ENCODE results near the gene ATP10B. TPM values are rescaled to one million over a fixed set of nuclear protein-coding genes. Genes with fewer than 3 reads are reported as not detected.

The ATP10B gene
- total and polyA plus RNA-seq, 12 donors, result 0.03 to 0.35 (median 0.13) TPM; not detected in 4

DNA sequence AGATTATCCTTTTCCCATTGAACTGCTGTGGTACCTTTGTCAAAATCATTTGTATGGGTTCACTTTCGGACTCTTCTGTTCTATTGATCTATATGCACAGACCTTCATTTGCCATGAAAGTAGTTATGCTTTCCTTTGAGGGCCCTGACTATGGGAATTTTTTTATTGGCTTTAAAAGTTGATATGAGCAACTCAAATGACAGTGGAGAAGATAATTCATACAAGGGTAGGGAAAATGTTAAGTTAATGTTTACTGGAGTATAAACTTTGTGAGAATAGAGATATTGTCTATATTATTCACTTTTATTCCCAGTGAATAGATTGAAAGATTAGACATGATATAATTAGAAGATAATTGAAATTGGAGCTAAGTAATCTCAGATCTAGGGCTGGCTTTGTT lies 94.8 kb downstream of the ATP10B start:
- Histone ChIP-seq H3K36me3 (replicated peaks in 1 of 2) (no peaks in the 10 kb centered on the region), H3K27me3 (no peaks in the 10 kb centered on the region), H3K27ac (no peak overlapping the region), H3K9me3 (replicated peaks in 1 of 3) (no peaks in the 10 kb centered on the region), H3K4me1 (replicated peaks in 1 of 2) (no peaks in the 10 kb centered on the region), H3K4me3 (no peak overlapping the region)
- no peak for DNase-seq
- no peak for TF ChIP-seq POLR2A (IDR thresholded peaks at IDR 0.05)
- TF ChIP-seq, protein P1, sequence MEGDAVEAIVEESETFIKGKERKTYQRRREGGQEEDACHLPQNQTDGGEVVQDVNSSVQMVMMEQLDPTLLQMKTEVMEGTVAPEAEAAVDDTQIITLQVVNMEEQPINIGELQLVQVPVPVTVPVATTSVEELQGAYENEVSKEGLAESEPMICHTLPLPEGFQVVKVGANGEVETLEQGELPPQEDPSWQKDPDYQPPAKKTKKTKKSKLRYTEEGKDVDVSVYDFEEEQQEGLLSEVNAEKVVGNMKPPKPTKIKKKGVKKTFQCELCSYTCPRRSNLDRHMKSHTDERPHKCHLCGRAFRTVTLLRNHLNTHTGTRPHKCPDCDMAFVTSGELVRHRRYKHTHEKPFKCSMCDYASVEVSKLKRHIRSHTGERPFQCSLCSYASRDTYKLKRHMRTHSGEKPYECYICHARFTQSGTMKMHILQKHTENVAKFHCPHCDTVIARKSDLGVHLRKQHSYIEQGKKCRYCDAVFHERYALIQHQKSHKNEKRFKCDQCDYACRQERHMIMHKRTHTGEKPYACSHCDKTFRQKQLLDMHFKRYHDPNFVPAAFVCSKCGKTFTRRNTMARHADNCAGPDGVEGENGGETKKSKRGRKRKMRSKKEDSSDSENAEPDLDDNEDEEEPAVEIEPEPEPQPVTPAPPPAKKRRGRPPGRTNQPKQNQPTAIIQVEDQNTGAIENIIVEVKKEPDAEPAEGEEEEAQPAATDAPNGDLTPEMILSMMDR (IDR thresholded peaks at IDR 0.05), result no peak
- 31 to 63% (median 48%) methylated on average over 1 of the region's 1 CpG for WGBS, 4 donors
- intact Hi-C loops (cut with DNase I), result no loop called here

DNA sequence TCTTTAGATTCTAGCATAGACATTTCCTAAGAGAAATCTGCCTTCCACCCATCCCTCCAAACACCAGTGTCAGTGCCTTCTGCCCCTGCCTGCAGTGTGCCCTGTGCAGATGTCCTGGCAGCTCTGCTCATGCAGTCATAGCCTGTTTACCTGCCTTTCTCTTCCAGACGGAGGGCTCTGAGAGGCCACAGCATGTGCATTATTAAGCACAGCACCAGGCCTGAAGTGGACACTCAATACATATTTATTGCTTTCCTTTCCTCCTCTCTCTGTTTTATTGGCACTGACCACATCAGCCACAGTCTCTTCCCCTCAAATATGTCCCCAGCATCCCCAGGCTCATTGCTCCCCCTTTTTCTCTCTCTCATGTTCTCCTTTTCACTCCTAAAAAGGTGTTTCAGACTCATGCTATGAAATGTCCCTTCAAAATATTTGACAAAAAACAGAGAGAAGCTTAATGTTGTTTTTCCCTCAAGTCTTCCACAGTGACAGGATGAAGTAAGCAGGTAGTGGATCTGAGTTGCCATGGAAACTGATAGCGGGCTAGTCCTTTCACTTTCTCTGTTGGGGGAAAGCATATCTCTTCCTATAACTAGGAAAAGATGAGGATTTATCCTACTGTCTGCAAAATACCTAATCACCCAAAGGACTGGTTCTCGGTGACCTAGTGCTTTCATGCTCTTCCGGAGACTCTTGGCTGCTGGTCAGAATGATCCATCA lies 100.9 kb downstream of the ATP10B start:
- Histone ChIP-seq H3K4me3 (no peak overlapping the region), H3K27ac (no peak overlapping the region), H3K9me3 (replicated peaks in 1 of 3) (no peaks in the 10 kb centered on the region), H3K4me1 (replicated peaks in 1 of 2) (no peaks in the 10 kb centered on the region), H3K36me3 (replicated peaks in 1 of 2) (no peaks in the 10 kb centered on the region), H3K27me3 (no peaks in the 10 kb centered on the region)
- TF ChIP-seq, protein P1 (IDR thresholded peaks at IDR 0.05), result no peak
- TF ChIP-seq POLR2A (IDR thresholded peaks at IDR 0.05), result no peak
- 37 to 52% (median 45%) methylated on average over 4 of the region's 4 CpGs for WGBS, 4 donors
- intact Hi-C loops (cut with DNase I), result no loop called here
- DNase-seq, result no peak

DNA sequence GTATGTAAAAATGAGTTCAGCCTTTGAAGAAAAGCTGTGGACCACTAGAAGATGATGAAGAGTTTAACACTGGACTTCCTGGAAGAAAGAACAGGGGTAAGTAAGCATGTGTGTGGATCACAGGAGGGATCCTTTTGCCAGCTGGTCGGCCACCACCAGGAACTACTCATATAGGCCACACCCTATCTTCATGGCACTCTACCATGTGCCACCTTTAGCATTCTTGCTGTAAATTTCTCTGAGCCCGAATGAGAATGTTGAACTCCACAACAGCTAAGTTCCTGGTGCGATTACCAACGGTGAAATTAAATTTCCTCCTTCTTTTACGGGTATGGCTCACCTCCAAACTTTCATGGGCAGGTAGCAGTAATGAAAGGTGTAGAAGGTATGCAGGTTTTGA lies 102.3 kb downstream of the ATP10B start:
- Histone ChIP-seq H3K36me3 (replicated peaks in 1 of 2) (no peaks in the 10 kb centered on the region), H3K9me3 (replicated peaks in 1 of 3) (no peaks in the 10 kb centered on the region), H3K27ac (no peak overlapping the region), H3K4me1 (replicated peaks in 1 of 2) (no peaks in the 10 kb centered on the region), H3K27me3 (no peaks in the 10 kb centered on the region), H3K4me3 (no peak overlapping the region)
- TF ChIP-seq POLR2A (IDR thresholded peaks at IDR 0.05), result no peak
- TF ChIP-seq, protein P1 (IDR thresholded peaks at IDR 0.05), result no peak
- DNase-seq, result no peak
- 77 to 85% (median 81%) methylated on average over 5 of the region's 5 CpGs for WGBS, 4 donors
- intact Hi-C loops (cut with DNase I), result no loop called here

DNA sequence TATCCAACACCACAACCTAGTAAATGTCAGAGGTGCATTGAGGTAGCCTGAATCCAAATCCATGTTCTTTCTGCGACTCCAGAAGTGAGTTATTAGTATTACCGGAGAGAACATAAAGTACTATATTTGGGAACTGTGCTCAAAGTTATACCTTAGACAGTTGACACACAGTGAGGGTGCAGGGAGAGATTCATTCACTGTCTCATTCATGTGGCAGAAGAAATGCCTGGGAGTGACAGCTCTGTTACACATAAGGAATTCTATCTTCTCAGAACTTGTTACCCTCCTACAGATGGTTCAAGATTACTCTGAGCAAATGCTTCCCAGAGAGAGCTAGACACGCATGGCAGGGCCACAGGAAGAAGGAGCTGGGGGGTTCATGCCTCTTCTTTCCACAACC lies 103.0 kb downstream of the ATP10B start:
- no peak for TF ChIP-seq POLR2A (IDR thresholded peaks at IDR 0.05)
- TF ChIP-seq, protein P1 (IDR thresholded peaks at IDR 0.05), result no peak
- Histone ChIP-seq H3K9me3 (replicated peaks in 1 of 3) (no peaks in the 10 kb centered on the region), H3K4me3 (no peak overlapping the region), H3K36me3 (replicated peaks in 1 of 2) (no peaks in the 10 kb centered on the region), H3K4me1 (replicated peaks in 1 of 2) (no peaks in the 10 kb centered on the region), H3K27me3 (no peaks in the 10 kb centered on the region), H3K27ac (no peak overlapping the region)
- intact Hi-C loops (cut with DNase I), result no loop called here
- 84 to 92% (median 89%) methylated on average over 3 of the region's 3 CpGs for WGBS, 4 donors
- DNase-seq, result no peak

All from adrenal gland (tissue), 12 donors.